NCI-H2196 treated with DMSO at 0.1 percent for 48 hours (cell line): ENCODE measurements around the gene TTLL1.
"Not testable (repeated sequence)": the region's sequence is repeated elsewhere in the genome, so short reads cannot be mapped to it uniquely, and the experiment has no call there.

Experiments used
- DNase-seq: peaks from one replicate; lab custom pipeline; 2025; ENCODE audit not compliant: unreplicated experiment; lab: John Stamatoyannopoulos, UW

The TTLL1 gene

GRCh38 chr22:43078522-43078921 lies 10.7 kb downstream of the TTLL1 start:
- no peak for DNase-seq

DNA sequence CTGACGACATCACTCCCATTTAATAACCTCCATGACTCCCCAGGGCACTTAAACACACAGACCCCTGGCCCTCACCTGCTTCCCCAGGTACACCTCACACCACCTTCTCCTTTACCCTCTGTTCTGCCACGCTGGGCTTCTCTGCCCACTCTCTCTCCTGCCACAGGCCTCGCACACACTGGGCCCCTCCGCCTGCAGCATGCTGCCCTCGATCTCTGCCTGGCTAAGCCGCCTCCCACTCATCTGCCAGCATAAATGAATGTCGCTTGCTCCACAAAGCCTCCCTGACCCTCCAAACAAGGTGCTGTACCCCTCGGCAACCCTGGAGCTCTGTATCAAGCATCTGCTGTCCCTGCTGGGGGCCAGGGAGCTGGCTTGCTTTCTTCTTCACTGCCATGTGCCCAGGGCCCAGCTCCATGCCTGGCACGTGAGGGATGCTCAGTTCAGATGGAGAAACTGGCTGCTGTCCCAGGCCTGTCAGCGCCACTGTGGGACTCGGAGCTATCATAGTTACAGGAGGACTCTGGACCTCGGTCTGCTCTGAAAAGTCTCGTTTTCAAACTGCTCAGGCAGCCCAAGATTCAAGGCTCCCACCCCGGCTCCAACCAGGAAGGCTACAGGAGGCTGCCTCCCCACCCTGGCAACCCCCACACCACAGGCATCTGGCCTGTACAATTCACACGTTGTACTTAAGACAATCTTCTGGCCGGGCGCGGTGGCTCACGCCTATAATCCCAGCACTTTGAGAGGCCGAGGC lies 11.9 kb downstream of the TTLL1 start:
- no peak for DNase-seq

DNA sequence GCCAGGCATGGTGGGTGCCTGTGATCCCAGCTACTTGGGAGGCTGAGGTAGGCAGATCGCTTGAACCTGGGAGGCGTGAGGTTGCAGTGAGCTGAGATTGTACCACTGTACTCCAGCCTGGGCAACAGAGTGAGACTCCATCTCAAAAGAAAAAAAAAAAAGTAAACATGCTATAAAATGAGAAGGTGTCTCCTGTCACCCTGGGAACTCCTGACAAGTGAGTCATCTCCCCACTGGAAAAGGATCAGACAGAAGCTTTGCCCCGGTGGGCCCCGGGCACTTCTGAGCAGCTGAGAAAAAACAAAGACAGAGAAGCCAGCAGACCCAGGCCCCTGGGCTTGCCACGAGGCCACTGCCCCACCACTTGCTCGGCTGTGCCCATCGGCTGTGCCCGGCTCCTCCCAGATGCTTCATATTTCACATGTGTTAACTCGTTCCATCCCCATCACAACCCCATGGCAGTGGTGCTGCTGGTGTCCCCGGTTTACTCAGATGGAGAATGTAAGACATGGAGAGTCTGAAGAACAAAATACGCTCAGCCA lies 22.3 kb downstream of the TTLL1 start:
- no peak for DNase-seq

DNA sequence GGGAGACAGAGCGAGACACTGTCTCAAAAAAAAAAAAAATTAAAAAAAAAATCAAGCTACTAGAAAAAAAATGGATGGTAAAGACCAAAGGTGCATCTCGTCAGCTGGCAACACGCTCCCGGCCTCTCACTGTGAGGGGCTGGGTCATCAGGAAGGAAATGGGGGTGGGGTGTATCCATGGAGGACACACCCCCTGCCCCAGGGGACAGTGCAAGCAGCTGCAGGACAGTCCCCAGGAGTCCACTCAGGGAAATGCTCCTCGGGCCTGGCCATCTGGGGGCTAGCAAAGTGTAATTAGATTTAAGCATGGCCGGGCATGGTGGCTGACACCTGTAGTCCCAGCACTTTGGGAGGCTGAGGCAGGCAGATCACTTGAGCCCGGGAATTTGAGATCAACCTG lies 23.1 kb downstream of the TTLL1 start:
- DNase-seq, result no peak

- DNase-seq, result no peak
Measured at GRCh38 chr22:43060183-43060582, 29.0 kb downstream of the TTLL1 start.

- no peak for DNase-seq
Measured at GRCh38 chr22:43057641-43058040, 31.6 kb downstream of the TTLL1 start.

DNA sequence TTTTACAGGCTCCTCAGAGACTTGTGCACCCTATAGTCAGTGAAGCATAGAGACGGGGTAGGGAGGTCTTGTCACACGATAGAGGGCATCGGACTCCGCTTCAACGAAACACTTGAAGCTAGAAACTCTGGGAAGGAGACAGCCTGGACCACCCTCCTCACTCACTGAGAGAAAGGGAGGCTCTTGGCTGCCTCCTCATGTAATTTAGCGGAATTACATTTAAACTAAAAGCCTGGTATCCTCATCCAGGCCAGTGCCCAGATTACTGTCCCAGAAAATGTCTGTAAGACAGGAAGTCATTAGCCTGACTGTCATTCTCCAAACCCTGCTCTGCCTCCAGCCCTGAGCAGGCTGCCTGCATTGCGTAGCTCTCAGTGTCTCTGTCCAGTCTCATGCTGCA lies 36.0 kb downstream of the TTLL1 start:
- DNase-seq, result no peak

DNA sequence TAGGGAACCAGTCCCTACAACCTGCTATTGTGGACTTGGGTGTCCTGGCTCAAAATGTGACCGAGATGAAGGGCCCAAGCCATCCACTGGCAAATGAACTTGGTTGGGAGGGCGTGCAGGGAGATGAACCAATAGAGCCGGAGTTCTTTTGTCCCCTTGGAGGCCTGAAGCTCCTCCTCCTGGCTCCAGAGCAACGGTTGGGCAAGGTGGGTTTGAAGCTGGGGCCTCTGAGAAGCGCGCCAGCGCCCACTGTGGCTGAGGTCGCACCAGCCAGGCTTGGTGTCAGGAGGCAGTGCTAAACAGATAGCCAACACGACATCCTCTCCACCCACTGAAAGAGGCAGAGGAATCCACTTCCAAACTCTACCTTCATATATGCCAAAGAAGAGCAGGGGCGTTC lies 38.2 kb downstream of the TTLL1 start:
- no peak for DNase-seq

DNA sequence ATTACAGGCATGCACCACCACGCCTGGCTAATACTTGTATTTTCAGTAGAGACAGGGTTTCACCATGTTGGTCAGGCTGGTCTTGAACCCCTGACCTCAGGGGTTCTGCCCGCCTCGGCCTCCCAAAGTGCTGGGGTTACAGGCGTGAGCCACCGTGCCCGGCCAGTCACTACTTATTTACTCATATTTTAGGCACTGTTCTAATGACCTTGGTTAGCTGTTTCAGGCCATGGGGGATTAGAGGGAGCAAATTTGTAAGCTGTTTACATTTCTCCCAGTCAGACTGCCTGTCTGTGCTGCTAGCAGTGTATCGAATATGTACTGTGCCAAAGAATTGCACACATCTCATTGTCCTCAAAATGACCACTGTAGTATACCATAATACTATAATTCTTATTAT lies 41.6 kb downstream of the TTLL1 start:
- no peak for DNase-seq

- DNase-seq, result no peak
Measured at GRCh38 chr22:43044290-43044712, 44.9 kb downstream of the TTLL1 start.

DNA sequence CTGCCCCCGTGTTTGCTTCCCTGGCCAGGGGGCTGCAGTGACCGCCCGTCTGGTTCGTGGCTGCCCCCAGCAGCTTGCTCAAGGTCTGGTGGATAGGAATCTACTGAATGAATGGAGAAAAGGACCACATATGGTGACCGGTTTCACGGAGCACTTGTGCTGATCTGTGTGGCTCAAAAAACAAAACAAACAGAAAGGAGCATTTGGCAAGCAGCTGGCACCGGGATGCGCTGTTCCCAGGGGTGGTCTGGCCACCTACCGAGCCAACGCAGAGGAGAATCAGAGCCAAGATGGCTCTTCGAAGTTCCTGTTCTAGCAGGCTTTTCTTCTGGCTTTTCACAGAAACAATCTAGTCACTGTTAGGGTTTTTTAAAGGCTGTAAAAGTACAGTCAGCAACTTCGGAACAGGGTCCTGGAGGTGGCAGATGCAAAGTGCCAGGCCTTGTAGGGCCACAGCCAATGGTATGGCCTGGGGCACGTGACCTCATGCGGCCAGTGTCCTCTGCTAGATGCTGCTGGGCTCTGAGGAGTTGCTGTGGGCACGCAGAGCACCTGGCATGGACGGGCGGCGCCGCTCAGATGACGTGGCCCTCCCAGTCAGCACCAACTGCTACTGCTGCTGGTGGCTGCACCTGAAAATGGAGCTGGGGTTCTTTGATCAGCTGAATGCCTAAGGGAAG lies 47.0 kb downstream of the TTLL1 start:
- DNase-seq, result peak; percentile 93

GRCh38 chr22:43039800-43040199 lies 49.4 kb downstream of the TTLL1 start:
- DNase-seq, result no peak

DNA sequence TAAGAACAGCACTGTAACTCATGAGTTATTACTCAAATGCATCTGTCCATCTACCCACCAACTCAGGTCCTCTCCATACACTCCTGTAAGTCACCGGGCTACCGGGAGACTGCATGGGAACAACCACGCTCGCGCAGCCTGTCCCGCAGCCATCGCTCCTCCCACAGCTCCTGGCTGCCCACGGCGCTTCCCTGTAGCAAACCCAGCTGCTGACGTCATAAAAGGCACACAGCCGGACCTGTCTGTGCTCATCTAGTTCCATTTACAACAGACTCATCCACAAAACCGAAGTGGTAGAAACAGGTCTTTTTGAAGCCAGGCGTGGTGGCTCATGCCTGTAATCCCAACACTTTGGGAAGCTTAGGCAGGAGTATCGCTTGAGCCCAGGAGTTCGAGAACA lies 50.9 kb downstream of the TTLL1 start:
- no peak for DNase-seq

DNA sequence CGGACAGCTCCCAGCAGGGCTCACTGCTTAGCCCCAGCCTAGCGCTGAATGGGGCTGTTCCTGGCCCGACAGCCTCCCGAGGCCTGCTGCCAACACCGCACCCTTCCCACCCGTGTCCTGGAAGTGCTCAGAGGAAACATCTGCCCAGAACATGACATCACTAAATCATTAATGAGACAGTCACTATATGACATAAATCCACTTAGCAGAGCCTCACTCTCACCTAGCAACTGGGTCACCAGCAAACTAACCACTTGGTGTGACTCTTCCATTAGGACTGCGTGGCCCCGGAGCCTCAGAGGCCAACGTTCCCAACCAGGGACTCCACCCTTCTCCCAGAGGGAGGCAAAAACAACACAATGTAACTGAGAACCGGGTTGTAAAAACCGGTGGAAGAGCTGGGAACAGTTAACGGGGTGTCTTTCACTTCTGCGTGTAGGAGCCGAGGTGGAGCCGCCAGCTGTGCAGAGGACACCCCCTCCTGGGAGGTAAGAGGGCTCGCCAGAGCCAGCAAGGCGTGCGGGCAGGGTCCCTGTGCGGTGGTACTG lies 52.8 kb downstream of the TTLL1 start:
- DNase-seq, result no peak

GRCh38 chr22:43035250-43035649 lies 53.9 kb downstream of the TTLL1 start:
- no peak for DNase-seq

- no peak for DNase-seq
Measured at GRCh38 chr22:43031617-43032016, 57.6 kb downstream of the TTLL1 start.

DNA sequence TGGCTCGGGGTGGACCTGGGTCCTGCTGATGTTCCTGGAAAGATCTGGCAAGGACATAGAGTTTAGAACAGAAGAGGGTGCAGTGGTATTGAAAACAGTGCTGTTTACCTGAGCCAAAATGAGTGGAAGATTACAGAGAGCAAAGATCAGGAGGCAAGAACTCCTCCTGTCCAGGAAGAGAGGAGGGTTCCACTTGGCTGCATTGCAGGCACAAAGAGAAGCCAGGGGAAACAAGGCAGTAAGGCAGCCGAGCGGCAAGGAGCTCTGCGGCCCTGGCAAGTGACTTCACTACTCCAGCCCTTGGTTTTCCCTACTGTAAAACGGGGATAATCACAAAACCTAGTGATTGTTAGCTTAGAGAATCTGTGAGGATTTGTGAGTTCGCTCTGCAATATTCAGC lies 70.6 kb downstream of the TTLL1 start:
- DNase-seq, result no peak

DNA sequence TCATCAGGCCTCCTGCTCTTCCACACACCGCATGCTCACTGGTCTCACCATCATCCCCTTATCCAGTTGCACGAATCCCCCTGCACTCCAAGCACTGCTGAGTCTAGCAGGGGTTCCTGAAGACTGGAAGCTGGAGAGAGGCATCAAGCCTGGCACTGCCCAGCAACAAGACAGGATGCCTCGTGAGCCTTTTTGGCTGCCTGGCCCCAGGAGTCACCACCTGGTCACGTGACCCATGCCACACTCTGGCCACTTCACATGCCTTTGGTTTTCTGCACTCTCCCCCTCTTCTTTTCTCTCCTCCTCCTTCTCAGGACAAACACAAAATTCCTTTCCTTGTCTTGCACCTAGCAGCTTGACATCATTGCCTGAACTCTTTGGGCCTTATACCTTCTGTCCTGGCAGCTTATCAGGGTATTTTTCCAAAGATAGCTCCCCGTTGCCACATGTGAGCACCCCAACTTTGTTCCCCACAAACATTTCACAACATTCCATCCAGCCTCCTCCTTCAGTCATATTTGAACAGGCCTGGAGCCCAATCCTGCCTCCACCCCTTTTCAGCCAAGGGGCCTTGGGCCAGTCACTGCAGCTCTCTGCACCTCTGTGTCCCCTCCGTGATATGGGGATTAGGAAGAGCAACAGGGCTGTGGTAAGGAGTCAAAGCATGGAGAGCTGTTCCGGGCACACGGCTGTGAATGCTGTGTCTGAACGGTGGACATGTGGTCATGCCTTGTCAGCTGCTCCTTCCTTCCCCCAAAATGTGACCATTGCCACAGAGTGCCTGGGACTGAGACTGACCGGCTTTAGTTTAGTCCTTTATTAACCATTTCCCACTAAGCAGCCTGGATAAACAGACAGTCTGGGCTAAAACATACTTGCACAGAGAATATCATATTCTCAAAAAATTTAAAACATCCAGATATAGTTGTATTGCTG lies 71.4 kb downstream of the TTLL1 start:
- no peak for DNase-seq

- not testable (repeated sequence) for DNase-seq
Measured at GRCh38 chr22:43016150-43016549, 73.0 kb downstream of the TTLL1 start.

- no peak for DNase-seq
Measured at GRCh38 chr22:43015677-43016042, 73.5 kb downstream of the TTLL1 start.
